ENCODE data around the gene UBE2F. TPM values are rescaled to one million over a fixed set of nuclear protein-coding genes. Genes with fewer than 3 reads are reported as not detected.
A peak's percentile ranks its signal among the peaks of the same experiment; 100 is the strongest.
"Not testable (repeated sequence)": the region's sequence is repeated elsewhere in the genome, so short reads cannot be mapped to it uniquely, and the experiment has no call there.

Gene UBE2F
- total RNA-seq, 5 donors from 2014 or later (not counting 1 experiment from before 2014, with no cell fraction given) = 35.1 to 53.6 (median 37.3) TPM

DNA sequence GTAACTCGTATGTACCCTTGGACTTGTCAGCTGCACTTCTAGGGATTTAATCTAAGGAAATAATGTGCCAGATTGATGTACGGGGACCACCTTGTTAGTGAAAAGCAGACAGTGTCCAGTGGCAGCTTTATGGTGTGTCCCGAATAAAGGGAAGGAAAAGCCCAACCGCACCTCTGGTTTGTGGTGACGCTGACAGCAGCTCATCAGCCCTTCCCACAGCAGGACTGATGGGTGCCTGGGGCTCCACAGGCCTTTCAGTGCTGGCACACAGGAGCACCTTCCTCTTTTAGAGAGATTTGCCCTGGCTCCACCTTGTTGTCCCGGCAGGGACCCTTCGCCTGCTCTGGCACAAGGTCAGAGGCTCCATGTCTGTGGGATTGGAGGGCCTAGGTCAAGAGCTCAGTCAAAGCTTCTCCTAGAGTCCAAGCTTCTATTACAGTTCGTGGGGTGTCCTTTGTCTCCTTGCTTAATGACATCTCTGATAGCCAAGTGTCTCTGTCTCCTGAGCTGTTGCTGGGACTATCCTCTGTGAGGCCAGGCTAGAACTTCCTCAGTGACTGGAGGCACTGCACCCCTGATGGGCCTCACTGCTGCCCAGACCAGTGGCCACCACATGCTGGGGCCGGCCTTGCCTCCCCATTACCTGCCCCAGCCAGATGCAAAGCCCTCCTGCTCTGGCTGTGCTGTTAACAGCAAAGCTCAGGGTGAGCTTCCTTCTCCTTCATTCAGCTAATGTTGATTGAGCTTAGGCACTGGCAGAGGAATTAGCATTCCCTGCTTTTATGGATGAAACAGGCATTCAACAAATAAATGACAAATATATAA lies 61.0 kb downstream of the UBE2F start:
- no peaks in the 10 kb centered on the region for H3K4me1 ChIP-seq (ENCODE audit: control insufficient read depth in 1 of 2, extremely low read depth in 1 of 2, insufficient read depth in 2 of 2, low read length in 2 of 2)
- peaks cover 0 to 6% (median 2%) of the 10 kb centered on the region in 3 donors for H3K4me1 Mint-ChIP-seq
- H3K4me3 ChIP-seq (ENCODE audit: control insufficient read depth in 1 of 2, extremely low read depth in 1 of 2, low read length in 1 of 2) = no peak overlapping the region
- H3K4me3 Mint-ChIP-seq = no peak overlapping the region
- WGBS (ENCODE audit: insufficient coverage) = 66% methylated on average over 4 of the region's 9 CpGs
- no peaks in the 10 kb centered on the region for H3K27me3 Mint-ChIP-seq
- DNase-seq = peak in 1 of 35 experiments; percentile 13
- no peaks in the 10 kb centered on the region for H3K27me3 ChIP-seq (replicated peaks in 1 of 2; ENCODE audit: control insufficient read depth in 2 of 2, extremely low read depth in 1 of 2, insufficient read depth in 2 of 2, low read length in 1 of 2)
- H3K9me3 ChIP-seq = no peaks in the 10 kb centered on the region
- H3K27ac ChIP-seq (ENCODE audit: low read length) = no peak overlapping the region
- CTCF ChIA-PET = no interaction called here
- H3K36me3 Mint-ChIP-seq = peaks cover 59% of the 10 kb centered on the region
- POLR2A ChIA-PET = interaction anchor here in 1 of 2 donors (1.1 kb wide), 1 partner anchor 14 kb away, joined by 3 read pairs; no protein-coding TSS in a partner anchor
- no peaks in the 10 kb centered on the region for H3K9me3 Mint-ChIP-seq
- no peak for ATAC-seq (replicated peaks in 1 of 4)
- no peak overlapping the region for H3K27ac Mint-ChIP-seq
- H3K36me3 ChIP-seq (ENCODE audit: control insufficient read depth in 2 of 2, extremely low read depth in 1 of 2, insufficient read depth in 1 of 2, low read length in 1 of 2) = peaks cover 7 to 61% of the 10 kb centered on the region in 2 donors

DNA sequence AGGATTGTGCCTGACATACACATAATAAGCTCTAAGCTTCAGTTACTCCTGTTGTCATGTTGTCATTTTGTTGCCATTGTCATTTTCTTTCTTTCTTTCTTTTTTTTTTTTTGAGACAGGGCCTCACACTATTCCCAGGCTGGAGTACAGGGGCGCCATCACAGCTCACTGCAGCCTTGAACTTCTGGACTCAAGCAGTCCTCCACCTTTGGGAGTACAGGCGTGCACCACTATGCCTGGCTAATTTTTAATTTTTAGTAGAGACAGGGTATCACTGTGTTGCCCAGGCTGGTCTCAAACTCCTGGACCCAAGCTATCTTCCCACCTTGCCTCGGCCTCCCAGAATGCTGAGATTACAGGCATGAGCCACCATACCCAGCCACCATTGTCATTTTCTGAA lies 63.0 kb downstream of the UBE2F start:
- Histone ChIP-seq H3K4me3 (ENCODE audit: control insufficient read depth in 1 of 2, extremely low read depth in 1 of 2, low read length in 1 of 2) (no peak overlapping the region), H3K27ac (ENCODE audit: low read length) (no peak overlapping the region), H3K9me3 (no peaks in the 10 kb centered on the region), H3K36me3 (ENCODE audit: control insufficient read depth in 2 of 2, extremely low read depth in 1 of 2, insufficient read depth in 1 of 2, low read length in 1 of 2) (peaks cover 7 to 70% of the 10 kb centered on the region in 2 donors), H3K4me1 (ENCODE audit: control insufficient read depth in 1 of 2, extremely low read depth in 1 of 2, insufficient read depth in 2 of 2, low read length in 2 of 2) (no peaks in the 10 kb centered on the region), H3K27me3 (replicated peaks in 1 of 2; ENCODE audit: control insufficient read depth in 2 of 2, extremely low read depth in 1 of 2, insufficient read depth in 2 of 2, low read length in 1 of 2) (no peaks in the 10 kb centered on the region)
- H3K4me1 Mint-ChIP-seq = peaks cover 0 to 6% (median under 1%) of the 10 kb centered on the region in 3 donors
- CTCF ChIA-PET = no interaction called here
- no peaks in the 10 kb centered on the region for H3K27me3 Mint-ChIP-seq
- no peak for ATAC-seq (replicated peaks in 1 of 4)
- peaks cover 72% of the 10 kb centered on the region for H3K36me3 Mint-ChIP-seq
- no peaks in the 10 kb centered on the region for H3K9me3 Mint-ChIP-seq
- H3K27ac Mint-ChIP-seq = no peak overlapping the region
- POLR2A ChIA-PET = interaction anchor here in 1 of 2 donors (0.6 kb wide), 1 partner anchor 14 kb away, joined by 4 read pairs; no protein-coding TSS in a partner anchor
- WGBS (ENCODE audit: insufficient coverage) = no CpG with 5 or more reads among the region's 3 CpGs
- DNase-seq = no peak
- H3K4me3 Mint-ChIP-seq = no peak overlapping the region

DNA sequence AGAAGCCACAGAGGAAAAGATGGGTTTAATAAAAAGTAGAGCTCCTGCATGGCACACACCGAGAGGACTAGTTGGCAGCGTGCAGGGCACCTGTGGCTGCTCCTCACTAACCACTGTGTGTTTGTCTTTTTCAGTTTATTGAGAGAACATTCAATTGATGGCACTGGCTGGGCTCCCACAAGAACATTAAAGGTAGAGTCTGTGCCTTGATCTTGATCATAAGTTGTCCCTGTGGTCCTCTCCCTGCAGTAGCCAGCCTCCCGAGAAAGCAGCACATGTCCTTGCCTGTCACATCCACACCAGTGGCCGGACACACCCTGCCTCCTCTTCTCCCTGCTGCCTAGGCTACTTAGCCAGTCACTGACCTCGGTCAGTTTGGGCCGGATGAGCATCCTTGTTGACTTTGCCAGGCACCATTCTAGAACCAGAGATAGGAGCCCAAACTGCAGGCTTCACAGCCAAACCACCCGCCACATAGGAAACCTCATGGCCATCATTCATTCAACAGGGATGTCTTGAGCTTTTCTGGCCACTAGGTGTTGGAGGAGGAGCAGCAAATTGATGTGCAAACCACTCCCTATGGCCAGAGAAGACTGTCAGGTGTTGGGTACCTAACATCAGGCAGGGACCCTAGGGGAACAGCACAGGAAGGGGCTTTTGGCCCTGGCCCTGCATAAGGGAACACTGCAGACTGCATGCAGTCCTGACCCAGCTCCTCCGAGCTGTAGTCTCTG lies 63.8 kb downstream of the UBE2F start:
- WGBS (ENCODE audit: insufficient coverage) = 76% methylated on average over 5 of the region's 8 CpGs
- no peak for ATAC-seq (replicated peaks in 1 of 4)
- no peaks in the 10 kb centered on the region for H3K27me3 ChIP-seq (replicated peaks in 1 of 2; ENCODE audit: control insufficient read depth in 2 of 2, extremely low read depth in 1 of 2, insufficient read depth in 2 of 2, low read length in 1 of 2)
- ChIA-PET POLR2A (no interaction called here), CTCF (no interaction called here)
- Mint-ChIP-seq H3K4me1 (peaks cover 0 to 6% (median 0%) of the 10 kb centered on the region in 3 donors), H3K4me3 (no peak overlapping the region), H3K36me3 (peaks cover 72% of the 10 kb centered on the region), H3K9me3 (no peaks in the 10 kb centered on the region), H3K27ac (no peak overlapping the region), H3K27me3 (no peaks in the 10 kb centered on the region)
- H3K27ac ChIP-seq (ENCODE audit: low read length) = no peak overlapping the region
- H3K36me3 ChIP-seq (ENCODE audit: control insufficient read depth in 2 of 2, extremely low read depth in 1 of 2, insufficient read depth in 1 of 2, low read length in 1 of 2) = peaks cover 7 to 68% of the 10 kb centered on the region in 2 donors
- H3K4me1 ChIP-seq (ENCODE audit: control insufficient read depth in 1 of 2, extremely low read depth in 1 of 2, insufficient read depth in 2 of 2, low read length in 2 of 2) = no peaks in the 10 kb centered on the region
- no peak overlapping the region for H3K4me3 ChIP-seq (ENCODE audit: control insufficient read depth in 1 of 2, extremely low read depth in 1 of 2, low read length in 1 of 2)
- no peak for DNase-seq
- no peaks in the 10 kb centered on the region for H3K9me3 ChIP-seq

DNA sequence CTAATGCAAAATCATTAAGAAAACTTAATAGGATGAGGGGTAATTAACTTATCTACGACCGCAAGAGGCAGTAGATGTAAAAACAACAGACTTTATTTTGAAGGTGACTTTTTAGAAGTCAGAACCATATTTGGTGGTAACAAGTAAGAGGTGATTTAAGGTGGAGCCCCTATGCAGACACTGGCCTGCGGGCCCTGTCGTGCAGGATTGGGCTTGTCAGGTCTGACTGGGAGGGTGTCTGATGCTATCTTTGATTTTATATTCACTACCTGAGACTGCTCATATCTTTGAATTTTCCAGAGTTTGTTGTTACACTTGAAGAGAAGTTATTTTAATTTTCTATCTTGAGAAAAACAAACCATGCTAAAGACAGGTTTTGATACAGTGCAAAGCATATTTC lies 64.9 kb downstream of the UBE2F start:
- Mint-ChIP-seq H3K36me3 (peaks cover 67% of the 10 kb centered on the region), H3K4me3 (no peak overlapping the region)

DNA sequence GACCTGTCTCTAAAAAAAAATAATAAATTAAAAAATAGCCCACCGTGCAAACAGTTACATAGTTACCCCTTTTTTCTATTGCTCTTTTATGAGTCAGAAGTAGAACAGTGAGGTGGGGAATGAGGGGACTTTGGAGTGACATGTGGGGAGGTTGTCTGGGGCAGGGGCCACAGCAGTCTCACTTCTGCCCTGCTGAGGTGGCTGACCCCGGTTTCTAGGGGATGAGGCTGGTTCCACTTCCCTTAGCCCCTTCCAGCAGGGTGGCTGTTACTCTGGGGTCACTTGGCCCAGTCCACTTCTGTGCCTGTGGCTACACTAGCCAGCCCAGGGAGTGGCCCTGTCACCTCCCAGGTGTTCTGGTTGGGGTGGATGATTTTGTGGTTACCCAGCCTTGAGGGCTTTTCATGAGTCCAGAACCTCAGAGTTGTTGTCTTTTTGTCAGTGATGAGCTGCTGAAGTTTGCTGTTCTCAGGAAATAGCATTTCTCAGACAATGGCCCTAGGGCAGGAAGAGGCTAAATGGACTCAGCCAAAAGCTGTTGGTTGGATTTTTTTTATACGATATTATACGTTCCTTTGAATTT lies 66.0 kb downstream of the UBE2F start:
- Mint-ChIP-seq H3K36me3 (peaks cover 66% of the 10 kb centered on the region), H3K4me3 (no peak overlapping the region), H3K27ac (no peak overlapping the region), H3K4me1 (peaks cover 0 to 6% (median 0%) of the 10 kb centered on the region in 3 donors), H3K9me3 (no peaks in the 10 kb centered on the region), H3K27me3 (no peaks in the 10 kb centered on the region)
- Histone ChIP-seq H3K9me3 (no peaks in the 10 kb centered on the region), H3K4me3 (ENCODE audit: control insufficient read depth in 1 of 2, extremely low read depth in 1 of 2, low read length in 1 of 2) (no peak overlapping the region), H3K36me3 (ENCODE audit: control insufficient read depth in 2 of 2, extremely low read depth in 1 of 2, insufficient read depth in 1 of 2, low read length in 1 of 2) (peaks cover 5 to 61% of the 10 kb centered on the region in 2 donors), H3K27ac (ENCODE audit: low read length) (no peak overlapping the region), H3K27me3 (replicated peaks in 1 of 2; ENCODE audit: control insufficient read depth in 2 of 2, extremely low read depth in 1 of 2, insufficient read depth in 2 of 2, low read length in 1 of 2) (no peaks in the 10 kb centered on the region), H3K4me1 (ENCODE audit: control insufficient read depth in 1 of 2, extremely low read depth in 1 of 2, insufficient read depth in 2 of 2, low read length in 2 of 2) (no peaks in the 10 kb centered on the region)
- CTCF ChIA-PET = no interaction called here
- ATAC-seq (replicated peaks in 1 of 4) = no peak
- DNase-seq = no peak
- no CpG with 5 or more reads among the region's 4 CpGs for WGBS (ENCODE audit: insufficient coverage)
- POLR2A ChIA-PET = no interaction called here

More for the DNA sequence above, 64.9 kb downstream of the UBE2F start:
- Histone ChIP-seq H3K27me3 (replicated peaks in 1 of 2; ENCODE audit: control insufficient read depth in 2 of 2, extremely low read depth in 1 of 2, insufficient read depth in 2 of 2, low read length in 1 of 2) (no peaks in the 10 kb centered on the region), H3K36me3 (ENCODE audit: control insufficient read depth in 2 of 2, extremely low read depth in 1 of 2, insufficient read depth in 1 of 2, low read length in 1 of 2) (peaks cover 3 to 61% of the 10 kb centered on the region in 2 donors), H3K27ac (ENCODE audit: low read length) (no peak overlapping the region), H3K4me1 (ENCODE audit: control insufficient read depth in 1 of 2, extremely low read depth in 1 of 2, insufficient read depth in 2 of 2, low read length in 2 of 2) (no peaks in the 10 kb centered on the region), H3K9me3 (no peaks in the 10 kb centered on the region), H3K4me3 (ENCODE audit: control insufficient read depth in 1 of 2, extremely low read depth in 1 of 2, low read length in 1 of 2) (no peak overlapping the region)
- CTCF ChIA-PET = no interaction called here
- no peak overlapping the region for H3K27ac Mint-ChIP-seq
- ATAC-seq (replicated peaks in 1 of 4) (no peak), DNase-seq (no peak)
- H3K27me3 Mint-ChIP-seq = no peaks in the 10 kb centered on the region
- peaks cover 0 to 6% (median 0%) of the 10 kb centered on the region in 3 donors for H3K4me1 Mint-ChIP-seq
- no peaks in the 10 kb centered on the region for H3K9me3 Mint-ChIP-seq
- no CpG with 5 or more reads among the region's 4 CpGs for WGBS (ENCODE audit: insufficient coverage)
- POLR2A ChIA-PET = no interaction called here

DNA sequence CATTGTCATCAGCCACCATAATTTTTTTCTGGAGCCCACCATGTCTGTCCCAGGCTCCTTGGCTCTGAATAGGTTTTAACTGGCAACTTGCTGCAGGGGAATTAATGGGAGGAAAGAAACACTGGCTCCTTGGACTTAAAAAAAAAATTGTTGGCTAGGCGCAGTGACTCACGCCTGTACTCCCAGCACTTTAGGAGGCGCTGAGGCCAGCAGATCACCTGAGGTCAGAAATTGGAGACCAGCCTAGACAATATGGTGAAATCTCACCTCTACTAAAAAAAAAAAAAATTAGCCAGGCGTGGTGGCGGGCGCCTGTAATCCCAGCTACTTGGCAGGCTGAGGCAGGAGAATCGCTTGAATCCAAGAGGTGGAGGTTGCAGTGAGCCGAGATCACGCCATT lies 67.2 kb downstream of the UBE2F start:
- H3K9me3 ChIP-seq; H3K9me3 Mint-ChIP-seq; H3K27ac ChIP-seq (ENCODE audit: low read length); H3K27me3 ChIP-seq (replicated peaks in 1 of 2; ENCODE audit: control insufficient read depth in 2 of 2, extremely low read depth in 1 of 2, insufficient read depth in 2 of 2, low read length in 1 of 2); DNase-seq; ATAC-seq (replicated peaks in 1 of 4); H3K27ac Mint-ChIP-seq; H3K4me1 ChIP-seq (ENCODE audit: control insufficient read depth in 1 of 2, extremely low read depth in 1 of 2, insufficient read depth in 2 of 2, low read length in 2 of 2); H3K4me3 Mint-ChIP-seq; CTCF ChIA-PET; H3K4me3 ChIP-seq (ENCODE audit: control insufficient read depth in 1 of 2, extremely low read depth in 1 of 2, low read length in 1 of 2); H3K27me3 Mint-ChIP-seq; H3K4me1 Mint-ChIP-seq: not testable (repeated sequence)
- POLR2A ChIA-PET = interaction anchor here in 1 of 2 donors (0.6 kb wide), 1 partner anchor 27 kb away, joined by 4 read pairs; the partner anchor contains the start of gene SCLY
- WGBS (ENCODE audit: insufficient coverage) = 95% methylated on average over 7 of the region's 9 CpGs
- H3K36me3 ChIP-seq (ENCODE audit: control insufficient read depth in 2 of 2, extremely low read depth in 1 of 2, insufficient read depth in 1 of 2, low read length in 1 of 2) = peaks cover 3 to 68% of the 10 kb centered on the region in 2 donors
- peaks cover 67% of the 10 kb centered on the region for H3K36me3 Mint-ChIP-seq
